A549 (cell line): ENCODE data around the gene IRS2. TPM values are rescaled to one million over a fixed set of nuclear protein-coding genes. Genes with fewer than 3 reads are reported as not detected.

ENCODE experiments used
- ATAC-seq, 2 experiments: fragments of 200-7000 bp in 1 of 2; fragments of >200 bp in 1 of 2; cut with Nextera tagmentation in 1 of 2; cut with Tn5 transposase in 1 of 2; 3 replicates each; pipeline versions ENCODE4 v1.8.0 to v1.9.1; 2018 to 2020; ENCODE audit warnings: mild to moderate bottlenecking in 1 of 2, moderate library complexity in 1 of 2
- CTCF ChIA-PET: fragments of 300-600 bp; sonication (Branson Sonifier 250); formaldehyde crosslinking; extraction: SDS; loops from one replicate; lab custom pipeline; 2021; ENCODE audit warnings: antibody characterized with exemption, inconsistent platforms; lab: Yijun Ruan, JAX
- POLR2A ChIA-PET: fragments of 350-600 bp; formaldehyde crosslinking; extraction: SDS; loops from one replicate; lab custom pipeline; 2021; ENCODE audit warnings: antibody characterized with exemption, inconsistent platforms; lab: Yijun Ruan, JAX
- DNase-seq, 2 experiments: peaks; one replicate each; pipeline versions ENCODE4 v3.0.0 to v3.0.0-alpha.2; 2011 to 2016; ENCODE audit warnings: low read depth in 1 of 2, low spot score in 1 of 2
- FAIRE-seq: peaks from 2 replicates; lab custom pipeline; 2011; peaks lifted over from hg19 to GRCh38; lab: Jason Lieb, UNC
- H3K27ac ChIP-seq, 2 experiments: fragments of >200 bp; sonication (Bioruptor Twin); formaldehyde crosslinking; 3 replicates each; pipeline ENCODE4 v1.5.1; 2016 to 2017
- H3K4me1 ChIP-seq: fragments of >200 bp; sonication (Bioruptor Twin); formaldehyde crosslinking; 3 replicates; pipeline ENCODE4 v1.6.1; 2016
- H3K4me2 ChIP-seq: fragments of >200 bp; sonication (Bioruptor Twin); formaldehyde crosslinking; 3 replicates; pipeline ENCODE4 v1.6.1; 2016
- H3K4me3 ChIP-seq: fragments of >200 bp; sonication (Bioruptor Twin); formaldehyde crosslinking; 3 replicates; pipeline ENCODE4 v1.5.1; 2016
- H3K9me3 ChIP-seq: fragments of >200 bp; sonication (Bioruptor Twin); formaldehyde crosslinking; 3 replicates; pipeline ENCODE4 v1.6.1; 2016
- CBX8 ChIP-seq: fragments of 200-600 bp; sonication (generic); IDR thresholded peaks from 2 replicates; pipeline ENCODE4 v1.6.1; 2016
- EP300 ChIP-seq, 2 experiments: fragments of >200 bp; sonication (Bioruptor Twin); formaldehyde crosslinking; IDR thresholded peaks; 2 replicates in 1 of 2; 3 replicates in 1 of 2; pipeline ENCODE4 v1.6.1; 2016 to 2017
- FOSL2 ChIP-seq, 2 experiments: fragments of 450-650 bp in 1 of 2; fragments of >200 bp in 1 of 2; sonication (Bioruptor Twin) in 1 of 2; formaldehyde crosslinking; IDR thresholded peaks; 2 replicates each; pipeline versions ENCODE4 v1.5.0 to v1.6.1; 2016 to 2020; ENCODE audit warnings: mild to moderate bottlenecking in 1 of 2, moderate library complexity in 1 of 2
- GATA3 ChIP-seq: IDR thresholded peaks from 2 replicates; pipeline ENCODE4 v1.6.1; 2012; ENCODE audit warnings: borderline replicate concordance
- HDAC2 ChIP-seq: fragments of 200-600 bp; sonication (generic); IDR thresholded peaks from 2 replicates; pipeline ENCODE4 v1.6.1; 2016
- JUN ChIP-seq, 2 experiments: fragments of >200 bp; sonication (Bioruptor Twin); formaldehyde crosslinking; IDR thresholded peaks; 2 replicates in 1 of 2; 3 replicates in 1 of 2; pipeline ENCODE4 v1.6.1; 2016 to 2017
- KDM1A ChIP-seq: fragments of 200-600 bp; sonication (generic); IDR thresholded peaks from 2 replicates; pipeline ENCODE4 v1.6.1; 2016; ENCODE audit warnings: low read depth, mild to moderate bottlenecking
- MAFK ChIP-seq: fragments of 450-650 bp; IDR thresholded peaks from 2 replicates; pipeline ENCODE4 v1.6.1; 2014; ENCODE audit not compliant: partially characterized antibody
- PHF8 ChIP-seq: fragments of 200-600 bp; sonication (generic); IDR thresholded peaks from 2 replicates; pipeline ENCODE4 v1.6.1; 2016; ENCODE audit warnings: low read depth, mild to moderate bottlenecking, antibody characterized with exemption, moderate library complexity, borderline replicate concordance
- POLR2A ChIP-seq: IDR thresholded peaks from 2 replicates; pipeline ENCODE4 v1.6.1; 2012; ENCODE audit warnings: mild to moderate bottlenecking, low read length
- TFCP2L1 ChIP-seq: fragments of 250-450 bp; sonication (Bioruptor Pico); IDR thresholded peaks from 2 replicates; pipeline ENCODE4 v1.5.0; 2021; ENCODE audit warnings: mild to moderate bottlenecking
- WGBS: methylation state at CpG from one replicate; pipeline ENCODE4 v1.1.6; 2017; ENCODE audit errors: missing lambda C conversion rate; 5-methylcytosine and 5-hydroxymethylcytosine counted together
- polyA plus RNA-seq, 4 experiments: library from polyadenylated mRNA; depleted of rRNA in 3 of 4; stranded (reverse); fragments of >200 nt; fragmentation: RNase III in 1 of 4; extraction: RNeasy Plus Mini Kit Qiagen cat#74134 plus additional on column Dnase treatment in 1 of 4; gene quantifications; 2 replicates in 3 of 4; 3 replicates in 1 of 4; pipeline ENCODE4 v1.2.3, GENCODE V29; 2011 to 2017
- TF ChIP-seq, protein P1 (sequence below): fragments of >200 bp; sonication (Bioruptor Twin); formaldehyde crosslinking; IDR thresholded peaks from 3 replicates; pipeline ENCODE4 v1.5.1; 2016
- TF ChIP-seq, protein P2 (sequence below): fragments of 200-600 bp; sonication (generic); IDR thresholded peaks from 2 replicates; pipeline ENCODE4 v1.6.1; 2016; ENCODE audit warnings: antibody characterized with exemption, mild to moderate bottlenecking, moderate library complexity
- TF ChIP-seq, protein P3 (sequence below): fragments of 250-450 bp; sonication (Bioruptor Pico); IDR thresholded peaks from 2 replicates; pipeline ENCODE4 v1.5.0; 2021; ENCODE audit warnings: mild to moderate bottlenecking, moderate library complexity, borderline replicate concordance
- TF ChIP-seq, protein P4 (sequence below): fragments of >200 bp; sonication (Bioruptor Twin); formaldehyde crosslinking; IDR thresholded peaks from 3 replicates; pipeline ENCODE4 v1.6.1; 2016

The IRS2 gene
- polyA plus RNA-seq, 2 of the 4 experiments (the other 2 are of a cell fraction): 4.8 to 12.3 TPM

DNA sequence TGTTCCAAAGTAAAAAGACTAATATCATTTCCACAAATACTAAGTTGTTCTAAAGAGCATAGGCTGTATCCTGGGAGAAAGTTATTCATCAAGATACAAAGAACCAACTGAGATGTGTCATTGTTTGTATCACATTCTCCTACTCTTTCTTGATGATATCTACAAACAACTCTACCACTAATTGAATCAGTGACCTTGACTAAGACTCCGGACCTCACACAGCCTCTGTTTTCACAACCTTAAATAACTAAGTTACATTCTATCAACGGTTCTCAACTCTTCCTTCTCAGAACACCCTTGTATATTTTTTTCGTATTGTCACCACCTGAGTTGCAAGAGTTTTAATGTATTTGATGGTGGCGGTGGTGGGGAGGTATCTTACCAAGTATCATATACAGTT, 12.6 kb downstream of the IRS2 start:
- WGBS: 34% methylated on average over 4 of the region's 4 CpGs
- CTCF ChIA-PET: no interaction called here
- Histone ChIP-seq H3K4me1 (peaks cover 64% of the 10 kb centered on the region), H3K9me3 (no peaks in the 10 kb centered on the region), H3K27ac (peak overlapping the region in 1 of 2 experiments; percentile 28; a peak in 3 of 6 replicates), H3K4me3 (peak overlapping the region; percentile 10; the same call in 1 of the 3 replicates), H3K4me2 (peak overlapping the region; percentile 54)
- TF ChIP-seq, protein P1, sequence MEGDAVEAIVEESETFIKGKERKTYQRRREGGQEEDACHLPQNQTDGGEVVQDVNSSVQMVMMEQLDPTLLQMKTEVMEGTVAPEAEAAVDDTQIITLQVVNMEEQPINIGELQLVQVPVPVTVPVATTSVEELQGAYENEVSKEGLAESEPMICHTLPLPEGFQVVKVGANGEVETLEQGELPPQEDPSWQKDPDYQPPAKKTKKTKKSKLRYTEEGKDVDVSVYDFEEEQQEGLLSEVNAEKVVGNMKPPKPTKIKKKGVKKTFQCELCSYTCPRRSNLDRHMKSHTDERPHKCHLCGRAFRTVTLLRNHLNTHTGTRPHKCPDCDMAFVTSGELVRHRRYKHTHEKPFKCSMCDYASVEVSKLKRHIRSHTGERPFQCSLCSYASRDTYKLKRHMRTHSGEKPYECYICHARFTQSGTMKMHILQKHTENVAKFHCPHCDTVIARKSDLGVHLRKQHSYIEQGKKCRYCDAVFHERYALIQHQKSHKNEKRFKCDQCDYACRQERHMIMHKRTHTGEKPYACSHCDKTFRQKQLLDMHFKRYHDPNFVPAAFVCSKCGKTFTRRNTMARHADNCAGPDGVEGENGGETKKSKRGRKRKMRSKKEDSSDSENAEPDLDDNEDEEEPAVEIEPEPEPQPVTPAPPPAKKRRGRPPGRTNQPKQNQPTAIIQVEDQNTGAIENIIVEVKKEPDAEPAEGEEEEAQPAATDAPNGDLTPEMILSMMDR: no peak
- TF ChIP-seq GATA3: peak; percentile 20; the same call in 1 of the 2 replicates
- DNase-seq (no peak), FAIRE-seq (no peak), ATAC-seq (no peak)
- POLR2A ChIA-PET: no interaction called here

DNA sequence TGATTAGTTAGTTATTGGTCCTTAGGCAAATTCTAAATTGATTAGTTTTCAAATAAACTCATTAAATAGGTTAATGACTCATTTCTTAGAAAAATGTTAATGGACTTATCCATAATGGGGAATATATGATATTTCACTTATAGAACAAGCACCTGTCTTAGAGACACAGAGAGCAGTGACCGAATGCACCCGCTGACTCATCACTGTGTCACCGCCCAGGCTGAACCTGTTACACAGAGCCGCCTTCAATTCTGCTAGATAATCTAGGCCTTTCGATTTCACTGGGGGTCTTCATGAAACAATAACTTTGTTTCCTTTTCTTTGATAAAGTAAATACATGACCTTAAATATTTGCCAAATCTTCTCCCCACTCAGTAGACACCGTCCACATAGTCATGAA, 13.1 kb downstream of the IRS2 start:
- H3K4me1 ChIP-seq: peaks cover 61% of the 10 kb centered on the region

DNA sequence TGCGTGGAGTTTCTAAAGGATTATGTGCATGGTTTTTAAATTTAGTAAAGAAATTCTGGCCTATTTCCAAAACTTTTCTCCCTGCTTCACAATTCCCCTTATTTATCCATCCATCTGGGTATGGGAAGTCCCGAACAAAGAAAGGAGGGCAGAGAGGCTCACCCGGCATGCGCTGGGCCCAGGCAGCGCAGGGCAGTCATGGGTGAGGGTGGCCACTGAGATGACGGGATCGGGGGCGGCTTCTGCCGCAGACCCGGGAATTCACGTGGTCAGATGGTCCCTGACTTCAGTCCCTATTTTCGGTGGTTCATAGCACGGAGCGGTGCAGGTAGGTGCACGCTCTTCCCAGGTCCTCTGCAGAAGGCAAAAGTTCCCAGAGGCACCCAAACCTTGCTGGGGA, 14.5 kb downstream of the IRS2 start:
- DNase-seq (no peak), FAIRE-seq (no peak), ATAC-seq (no peak)
- H3K4me2 ChIP-seq: no peak overlapping the region
- no peaks in the 10 kb centered on the region for H3K9me3 ChIP-seq
- WGBS: 96% methylated on average over 13 of the region's 15 CpGs
- H3K4me1 ChIP-seq: peaks cover 52% of the 10 kb centered on the region
- H3K4me3 ChIP-seq: no peak overlapping the region
- H3K27ac ChIP-seq: no peak overlapping the region
- TF ChIP-seq EP300 (IDR thresholded peaks at IDR 0.05): no peak
- no peak for TF ChIP-seq PHF8
- TF ChIP-seq KDM1A: no peak
- TF ChIP-seq JUN (IDR thresholded peaks at IDR 0.05): no peak
- TF ChIP-seq TFCP2L1 (CRISPR knock-in tag): no peak
- TF ChIP-seq CBX8: no peak
- no peak for TF ChIP-seq POLR2A
- TF ChIP-seq, protein P2, sequence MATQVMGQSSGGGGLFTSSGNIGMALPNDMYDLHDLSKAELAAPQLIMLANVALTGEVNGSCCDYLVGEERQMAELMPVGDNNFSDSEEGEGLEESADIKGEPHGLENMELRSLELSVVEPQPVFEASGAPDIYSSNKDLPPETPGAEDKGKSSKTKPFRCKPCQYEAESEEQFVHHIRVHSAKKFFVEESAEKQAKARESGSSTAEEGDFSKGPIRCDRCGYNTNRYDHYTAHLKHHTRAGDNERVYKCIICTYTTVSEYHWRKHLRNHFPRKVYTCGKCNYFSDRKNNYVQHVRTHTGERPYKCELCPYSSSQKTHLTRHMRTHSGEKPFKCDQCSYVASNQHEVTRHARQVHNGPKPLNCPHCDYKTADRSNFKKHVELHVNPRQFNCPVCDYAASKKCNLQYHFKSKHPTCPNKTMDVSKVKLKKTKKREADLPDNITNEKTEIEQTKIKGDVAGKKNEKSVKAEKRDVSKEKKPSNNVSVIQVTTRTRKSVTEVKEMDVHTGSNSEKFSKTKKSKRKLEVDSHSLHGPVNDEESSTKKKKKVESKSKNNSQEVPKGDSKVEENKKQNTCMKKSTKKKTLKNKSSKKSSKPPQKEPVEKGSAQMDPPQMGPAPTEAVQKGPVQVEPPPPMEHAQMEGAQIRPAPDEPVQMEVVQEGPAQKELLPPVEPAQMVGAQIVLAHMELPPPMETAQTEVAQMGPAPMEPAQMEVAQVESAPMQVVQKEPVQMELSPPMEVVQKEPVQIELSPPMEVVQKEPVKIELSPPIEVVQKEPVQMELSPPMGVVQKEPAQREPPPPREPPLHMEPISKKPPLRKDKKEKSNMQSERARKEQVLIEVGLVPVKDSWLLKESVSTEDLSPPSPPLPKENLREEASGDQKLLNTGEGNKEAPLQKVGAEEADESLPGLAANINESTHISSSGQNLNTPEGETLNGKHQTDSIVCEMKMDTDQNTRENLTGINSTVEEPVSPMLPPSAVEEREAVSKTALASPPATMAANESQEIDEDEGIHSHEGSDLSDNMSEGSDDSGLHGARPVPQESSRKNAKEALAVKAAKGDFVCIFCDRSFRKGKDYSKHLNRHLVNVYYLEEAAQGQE: no peak
- no peak for TF ChIP-seq GATA3
- TF ChIP-seq, protein P3, sequence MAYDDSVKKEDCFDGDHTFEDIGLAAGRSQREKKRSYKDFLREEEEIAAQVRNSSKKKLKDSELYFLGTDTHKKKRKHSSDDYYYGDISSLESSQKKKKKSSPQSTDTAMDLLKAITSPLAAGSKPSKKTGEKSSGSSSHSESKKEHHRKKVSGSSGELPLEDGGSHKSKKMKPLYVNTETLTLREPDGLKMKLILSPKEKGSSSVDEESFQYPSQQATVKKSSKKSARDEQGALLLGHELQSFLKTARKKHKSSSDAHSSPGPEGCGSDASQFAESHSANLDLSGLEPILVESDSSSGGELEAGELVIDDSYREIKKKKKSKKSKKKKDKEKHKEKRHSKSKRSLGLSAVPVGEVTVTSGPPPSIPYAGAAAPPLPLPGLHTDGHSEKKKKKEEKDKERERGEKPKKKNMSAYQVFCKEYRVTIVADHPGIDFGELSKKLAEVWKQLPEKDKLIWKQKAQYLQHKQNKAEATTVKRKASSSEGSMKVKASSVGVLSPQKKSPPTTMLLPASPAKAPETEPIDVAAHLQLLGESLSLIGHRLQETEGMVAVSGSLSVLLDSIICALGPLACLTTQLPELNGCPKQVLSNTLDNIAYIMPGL (CRISPR knock-in tag): no peak
- TF ChIP-seq, protein P4, sequence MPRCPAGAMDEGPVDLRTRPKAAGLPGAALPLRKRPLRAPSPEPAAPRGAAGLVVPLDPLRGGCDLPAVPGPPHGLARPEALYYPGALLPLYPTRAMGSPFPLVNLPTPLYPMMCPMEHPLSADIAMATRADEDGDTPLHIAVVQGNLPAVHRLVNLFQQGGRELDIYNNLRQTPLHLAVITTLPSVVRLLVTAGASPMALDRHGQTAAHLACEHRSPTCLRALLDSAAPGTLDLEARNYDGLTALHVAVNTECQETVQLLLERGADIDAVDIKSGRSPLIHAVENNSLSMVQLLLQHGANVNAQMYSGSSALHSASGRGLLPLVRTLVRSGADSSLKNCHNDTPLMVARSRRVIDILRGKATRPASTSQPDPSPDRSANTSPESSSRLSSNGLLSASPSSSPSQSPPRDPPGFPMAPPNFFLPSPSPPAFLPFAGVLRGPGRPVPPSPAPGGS: no peak
- ChIA-PET POLR2A (no interaction called here), CTCF (interaction anchor here (1.7 kb wide), 1 partner anchor 13 kb away, joined by 4 read pairs; no protein-coding TSS in a partner anchor)

More for the DNA sequence above, 13.1 kb downstream of the IRS2 start:
- H3K4me3 ChIP-seq: peak overlapping the region; percentile 10; the same call in 1 of the 3 replicates
- ChIA-PET POLR2A (no interaction called here), CTCF (interaction anchor here (0.6 kb wide), 1 partner anchor 810 kb away, joined by 4 read pairs; no protein-coding TSS in a partner anchor)
- FAIRE-seq (no peak), ATAC-seq (peak; percentile 64 to 70; a peak in 3 of 6 replicates), DNase-seq (peak in 1 of 2 experiments; percentile 50)
- H3K27ac ChIP-seq: peak overlapping the region in 1 of 2 experiments; percentile 28; a peak in 1 of 6 replicates
- TF ChIP-seq HDAC2 (no peak), FOSL2 (IDR thresholded peaks at IDR 0.05) (no peak), FOSL2 (CRISPR knock-in tag; IDR thresholded peaks at IDR 0.05) (peak; percentile 75), MAFK (peak; percentile 50)
- peak overlapping the region; percentile 54 for H3K4me2 ChIP-seq
- no peaks in the 10 kb centered on the region for H3K9me3 ChIP-seq
- 11% methylated on average over 6 of the region's 6 CpGs for WGBS
